ENCODE data around the gene USP46. TPM values are rescaled to one million over a fixed set of nuclear protein-coding genes. Genes with fewer than 3 reads are reported as not detected.

The USP46 gene
- total and polyA plus RNA-seq, 2 of the 4 experiments (the other 2 are of a cell fraction), result 9.3 to 15.4 TPM

GRCh38 chr4:52595001-52595400, 64.1 kb downstream of the USP46 start:
- no CpG with 5 or more reads among the region's 2 CpGs for WGBS, 2 experiments (ENCODE audit: extremely low coverage in 2 of 2, insufficient read length in 1 of 2)
- ATAC-seq (ENCODE audit: low read depth) (peak; percentile 83), DNase-seq (peak; percentile 73)
- Histone ChIP-seq H3K27me3 (ENCODE audit: control insufficient read depth, insufficient read depth, low read length) (no peaks in the 10 kb centered on the region), H3K14ac (replicated peaks; ENCODE audit: low read depth, low read length) (no peak overlapping the region), H3K9ac (ENCODE audit: low read depth, low read length) (no peak overlapping the region), H3K56ac (ENCODE audit: extremely low read depth, insufficient read depth, low read length) (no peak overlapping the region), H3K4me1 (ENCODE audit: control insufficient read depth, insufficient read depth, low read length) (peaks cover 3% of the 10 kb centered on the region; the same call in 1 of the 2 replicates), H3K4me2 (ENCODE audit: low read depth, low read length) (no peak overlapping the region), H3K4ac (ENCODE audit: low read depth, low read length) (no peak overlapping the region), H2BK20ac (ENCODE audit: low read depth, low read length) (no peak overlapping the region), H2AFZ (replicated peaks; ENCODE audit: low read length, poor library complexity) (no peak overlapping the region), H3K27ac (ENCODE audit: insufficient read depth, low read length) (no peak overlapping the region), H4K91ac (ENCODE audit: insufficient read depth, low read depth, low read length) (peak overlapping the region; percentile 4; the same call in 1 of the 2 replicates), H3K23ac (ENCODE audit: low read depth, low read length) (no peak overlapping the region), H4K8ac (ENCODE audit: low read depth in 2 of 2, low read length in 2 of 2) (0 out of 4 replicates have a peak overlapping the region, but pooled peaks of 1 of the 2 experiments have one; percentile 24), H3K9me3 (ENCODE audit: control insufficient read depth, insufficient read depth, low read length) (no peaks in the 10 kb centered on the region), H2BK15ac (ENCODE audit: low read depth, low read length) (no peak overlapping the region), H4K20me1 (ENCODE audit: insufficient read depth, low read length) (no peaks in the 10 kb centered on the region), H2AK5ac (ENCODE audit: low read depth, low read length) (no peak overlapping the region), H3K36me3 (ENCODE audit: control insufficient read depth, insufficient read depth, low read length) (peaks cover 22% of the 10 kb centered on the region), H2BK120ac (ENCODE audit: low read depth, low read length) (no peak overlapping the region), H2AK9ac (replicated peaks; ENCODE audit: low read depth, low read length, poor library complexity) (no peak overlapping the region), H2BK5ac (ENCODE audit: low read depth, low read length, poor library complexity, severe bottlenecking) (no peak overlapping the region), H3K79me1 (ENCODE audit: low read depth in 1 of 2, low read length in 2 of 2) (no peaks in the 10 kb centered on the region; a peak in 1 of 4 replicates), H3K4me3 (ENCODE audit: insufficient read depth, low read depth, low read length) (no peak overlapping the region), H3K18ac (ENCODE audit: low read depth, low read length) (no peak overlapping the region), H3K9me1 (ENCODE audit: insufficient read depth, low read length) (peaks cover 6% of the 10 kb centered on the region; the same call in 1 of the 2 replicates), H4K5ac (ENCODE audit: low read depth, low read length) (no peak overlapping the region)
- dilution Hi-C loops (cut with HindIII; ENCODE audit: low sequenced_read_pairs, unreplicated experiment), result no loop called here
- intact Hi-C loops (cut with micrococcal nuclease), result no loop called here
- POLR2A ChIA-PET (ENCODE audit: unreplicated experiment), result no interaction called here
- CTCF ChIA-PET, result interaction anchor here (0.6 kb wide), 1 partner anchor 18 kb away, joined by 3 read pairs; no protein-coding TSS in a partner anchor
- BruUV-seq (replicated peaks), result TSS peak; percentile 50
- no peak for TF ChIP-seq MAZ (IDR thresholded peaks at IDR 0.05; ENCODE audit: borderline replicate concordance, low read depth, low read length)
- TF ChIP-seq RCOR1 (IDR thresholded peaks at IDR 0.05; ENCODE audit: insufficient replicate concordance, low read length), result no peak
- no peak for TF ChIP-seq SMC3 (IDR thresholded peaks at IDR 0.05; ENCODE audit: low read depth, low read length)
- TF ChIP-seq BHLHE40 (IDR thresholded peaks at IDR 0.05; ENCODE audit: low read depth, low read length), result no peak
- TF ChIP-seq MAFK (IDR thresholded peaks at IDR 0.05; ENCODE audit: low read depth, low read length), result no peak
- TF ChIP-seq FOS (IDR thresholded peaks at IDR 0.05; ENCODE audit: low read depth, low read length), result no peak
- no peak for TF ChIP-seq MXI1 (IDR thresholded peaks at IDR 0.05; ENCODE audit: borderline replicate concordance, low read depth, low read length)
- TF ChIP-seq CHD1 (IDR thresholded peaks at IDR 0.05; ENCODE audit: low read depth, low read length), result no peak
- no peak for TF ChIP-seq RFX5 (IDR thresholded peaks at IDR 0.05; ENCODE audit: low read depth, low read length)
- no peak for TF ChIP-seq POLR2A (IDR thresholded peaks at IDR 0.05; ENCODE audit: low read depth, low read length)
- no peak for TF ChIP-seq CEBPB (IDR thresholded peaks at IDR 0.05; ENCODE audit: low read depth, low read length)
- in situ Hi-C loops (cut with MboI; ENCODE audit: low sequenced_read_pairs), result no loop called here
